ENCODE data around the gene FFAR1. TPM values are rescaled to one million over a fixed set of nuclear protein-coding genes. Genes with fewer than 3 reads are reported as not detected.

Gene FFAR1
- total and polyA plus RNA-seq, 2 experiments from 2014 or later = not detected

GRCh38 chr19:35299523-35300338 is 48.0 kb upstream of the FFAR1 start:
- H3K27ac Mint-ChIP-seq = no peak overlapping the region
- peaks cover 4% of the 10 kb centered on the region for H3K27me3 Mint-ChIP-seq (ENCODE audit: insufficient read depth, low read depth, poor library complexity)
- peak; percentile 65 for ATAC-seq
- H3K36me3 Mint-ChIP-seq (ENCODE audit: low read depth) = no peaks in the 10 kb centered on the region
- H4K20me1 ChIP-seq (replicated peaks; ENCODE audit: insufficient read depth) = no peaks in the 10 kb centered on the region
- no peaks in the 10 kb centered on the region for H3K9me2 ChIP-seq (ENCODE audit: insufficient read depth)
- no peaks in the 10 kb centered on the region for H3K27me3 ChIP-seq (ENCODE audit: insufficient read depth)
- no peaks in the 10 kb centered on the region for H3K36me3 ChIP-seq (ENCODE audit: insufficient read depth)
- no peak overlapping the region; the same call in 1 of the 2 replicates for H2AFZ ChIP-seq
- H3K9me3 Mint-ChIP-seq = no peaks in the 10 kb centered on the region
- H3K4me1 Mint-ChIP-seq = peaks cover 7% of the 10 kb centered on the region; the same call in 2 of the 3 replicates
- no peak overlapping the region for H3K4me3 ChIP-seq
- H3K4me1 ChIP-seq (ENCODE audit: insufficient read depth) = peaks cover 15% of the 10 kb centered on the region; the same call in 1 of the 2 replicates
- no peak overlapping the region; the same call in 1 of the 2 replicates for H3K4me2 ChIP-seq
- TF ChIP-seq CREB1 (CRISPR knock-in tag; IDR thresholded peaks at IDR 0.05; ENCODE audit: low read depth) (no peak), EZH2phosphoT487 (IDR thresholded peaks at IDR 0.05; ENCODE audit: unreplicated experiment) (no peak), ETS1 (IDR thresholded peaks at IDR 0.05) (no peak), ZNF114 (CRISPR knock-in tag; IDR thresholded peaks at IDR 0.05) (no peak), JUNB (IDR thresholded peaks at IDR 0.05; ENCODE audit: unreplicated experiment) (no peak), ZNF462 (CRISPR knock-in tag; IDR thresholded peaks at IDR 0.05) (no peak), ZNF331 (CRISPR knock-in tag; IDR thresholded peaks at IDR 0.05; ENCODE audit: low read depth) (no peak), STAT1 (IDR thresholded peaks at IDR 0.05; ENCODE audit: unreplicated experiment) (no peak), POLR2AphosphoS5 (IDR thresholded peaks at IDR 0.05; ENCODE audit: low read depth) (no peak), REST (IDR thresholded peaks at IDR 0.05; ENCODE audit: unreplicated experiment) (no peak), NANOG (IDR thresholded peaks at IDR 0.05; ENCODE audit: borderline replicate concordance) (no peak), EZH2 (IDR thresholded peaks at IDR 0.05; ENCODE audit: low read depth, unreplicated experiment) (no peak)
- TF ChIP-seq, protein P1, sequence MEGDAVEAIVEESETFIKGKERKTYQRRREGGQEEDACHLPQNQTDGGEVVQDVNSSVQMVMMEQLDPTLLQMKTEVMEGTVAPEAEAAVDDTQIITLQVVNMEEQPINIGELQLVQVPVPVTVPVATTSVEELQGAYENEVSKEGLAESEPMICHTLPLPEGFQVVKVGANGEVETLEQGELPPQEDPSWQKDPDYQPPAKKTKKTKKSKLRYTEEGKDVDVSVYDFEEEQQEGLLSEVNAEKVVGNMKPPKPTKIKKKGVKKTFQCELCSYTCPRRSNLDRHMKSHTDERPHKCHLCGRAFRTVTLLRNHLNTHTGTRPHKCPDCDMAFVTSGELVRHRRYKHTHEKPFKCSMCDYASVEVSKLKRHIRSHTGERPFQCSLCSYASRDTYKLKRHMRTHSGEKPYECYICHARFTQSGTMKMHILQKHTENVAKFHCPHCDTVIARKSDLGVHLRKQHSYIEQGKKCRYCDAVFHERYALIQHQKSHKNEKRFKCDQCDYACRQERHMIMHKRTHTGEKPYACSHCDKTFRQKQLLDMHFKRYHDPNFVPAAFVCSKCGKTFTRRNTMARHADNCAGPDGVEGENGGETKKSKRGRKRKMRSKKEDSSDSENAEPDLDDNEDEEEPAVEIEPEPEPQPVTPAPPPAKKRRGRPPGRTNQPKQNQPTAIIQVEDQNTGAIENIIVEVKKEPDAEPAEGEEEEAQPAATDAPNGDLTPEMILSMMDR (conservative IDR thresholded peaks at IDR 0.05; ENCODE audit: low read depth in 2 of 2) = no peak
- DNase-seq (ENCODE audit: low spot score) = peak; percentile 79
- no peaks in the 10 kb centered on the region for H3K79me2 ChIP-seq (replicated peaks; ENCODE audit: insufficient read depth)
- H3K27ac ChIP-seq (ENCODE audit: low read depth) = no peak overlapping the region
- no peak overlapping the region for H3K4me3 Mint-ChIP-seq
- peaks cover 13% of the 10 kb centered on the region for H3F3A ChIP-seq (replicated peaks; ENCODE audit: low read depth)
